ENCODE results near the gene ZNF219.

- no peak for TF ChIP-seq CTCF (IDR thresholded peaks at IDR 0.05)
- TF ChIP-seq ATF2 (CRISPR knock-in tag; IDR thresholded peaks at IDR 0.05; ENCODE audit: borderline replicate concordance, low read depth) = no peak
- TF ChIP-seq USF1 (CRISPR knock-in tag; IDR thresholded peaks at IDR 0.05) = no peak
- no peak for TF ChIP-seq MLX (CRISPR knock-in tag; IDR thresholded peaks at IDR 0.05)
- TF ChIP-seq IRF1 (CRISPR knock-in tag; IDR thresholded peaks at IDR 0.05) = no peak
- no peak for TF ChIP-seq ATF3 (CRISPR knock-in tag; conservative IDR thresholded peaks at IDR 0.05)
Measured at GRCh38 chr14:21088687-21089086, 9.8 kb downstream of the ZNF219 start.

Measured in WTC11 (cell line).